ENCODE results near the gene HS3ST2. TPM values are rescaled to one million over a fixed set of nuclear protein-coding genes. Genes with fewer than 3 reads are reported as not detected.
A peak's percentile ranks its signal among the peaks of the same experiment; 100 is the strongest.
"Not testable (repeated sequence)": the region's sequence is repeated elsewhere in the genome, so short reads cannot be mapped to it uniquely, and the experiment has no call there.

Gene HS3ST2
- total RNA-seq, 1 experiment from 2014 or later = not detected

DNA sequence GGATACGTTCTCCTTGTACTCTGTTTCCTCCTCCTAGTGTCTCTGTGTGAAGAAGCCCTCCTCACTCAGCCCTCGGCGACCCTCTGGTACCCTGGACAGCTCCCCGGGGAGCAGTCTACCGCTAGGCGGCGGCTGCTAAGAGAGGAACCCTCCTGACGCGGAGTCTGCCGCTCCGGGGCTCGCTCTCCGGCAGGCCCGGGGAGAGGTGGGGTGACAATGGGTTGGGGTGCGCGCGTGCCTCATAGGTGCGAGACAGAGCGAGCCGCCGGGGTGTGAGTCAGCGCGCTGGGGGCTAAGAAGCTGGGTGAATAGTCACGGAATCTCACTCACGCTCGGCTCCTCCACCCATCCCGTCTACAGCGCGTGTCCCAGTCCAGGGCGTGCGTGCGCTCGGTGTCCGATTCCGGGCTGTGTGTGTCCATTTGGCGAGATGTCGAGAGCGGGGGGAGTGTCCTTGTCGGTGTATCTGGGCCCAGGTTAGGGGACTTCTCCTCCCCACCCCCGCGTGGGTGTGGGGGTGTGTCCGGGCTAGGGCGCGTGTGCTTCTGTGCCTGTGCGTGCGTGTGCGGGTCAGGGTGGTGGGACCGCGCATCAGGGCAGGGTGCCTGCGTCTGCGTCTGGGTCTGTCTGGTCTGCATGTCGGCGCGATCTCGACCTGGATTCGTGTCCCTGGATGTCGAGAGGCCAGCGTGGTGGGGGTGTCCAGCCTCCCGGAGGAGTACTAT lies 577 bp upstream of the HS3ST2 start:
- peak; percentile 71 for DNase-seq (ENCODE audit: low read depth)

DNA sequence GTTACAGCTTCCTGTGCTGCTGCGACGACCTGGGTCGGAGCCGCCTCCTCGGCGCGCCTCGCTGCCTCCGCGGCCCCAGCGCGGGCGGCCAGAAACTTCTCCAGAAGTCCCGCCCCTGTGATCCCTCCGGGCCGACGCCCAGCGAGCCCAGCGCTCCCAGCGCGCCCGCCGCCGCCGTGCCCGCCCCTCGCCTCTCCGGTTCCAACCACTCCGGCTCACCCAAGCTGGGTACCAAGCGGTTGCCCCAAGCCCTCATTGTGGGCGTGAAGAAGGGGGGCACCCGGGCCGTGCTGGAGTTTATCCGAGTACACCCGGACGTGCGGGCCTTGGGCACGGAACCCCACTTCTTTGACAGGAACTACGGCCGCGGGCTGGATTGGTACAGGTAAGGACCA lies 746 bp downstream of the HS3ST2 start:
- DNase-seq (ENCODE audit: low read depth) = peak; percentile 16

DNA sequence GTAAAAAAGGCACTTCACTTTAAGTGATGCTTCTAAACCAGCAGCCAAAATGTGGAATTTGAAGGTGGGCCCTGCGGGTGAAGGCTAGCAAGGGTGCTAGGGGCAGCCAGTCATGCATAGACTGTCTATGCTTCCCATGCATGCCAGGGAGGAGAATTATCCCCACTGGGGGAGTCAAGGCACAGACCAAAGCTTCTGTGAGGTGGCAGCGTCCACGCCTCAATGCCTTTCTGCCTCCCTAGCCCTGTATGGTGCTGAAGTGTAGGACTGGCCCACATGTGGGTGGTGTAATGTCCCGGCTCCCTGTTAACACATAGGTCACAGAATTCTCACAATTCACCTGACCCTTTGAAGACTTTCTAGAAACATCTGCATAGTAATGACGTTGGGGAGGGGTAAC lies 1.9 kb downstream of the HS3ST2 start:
- DNase-seq (ENCODE audit: low read depth) = no peak

DNA sequence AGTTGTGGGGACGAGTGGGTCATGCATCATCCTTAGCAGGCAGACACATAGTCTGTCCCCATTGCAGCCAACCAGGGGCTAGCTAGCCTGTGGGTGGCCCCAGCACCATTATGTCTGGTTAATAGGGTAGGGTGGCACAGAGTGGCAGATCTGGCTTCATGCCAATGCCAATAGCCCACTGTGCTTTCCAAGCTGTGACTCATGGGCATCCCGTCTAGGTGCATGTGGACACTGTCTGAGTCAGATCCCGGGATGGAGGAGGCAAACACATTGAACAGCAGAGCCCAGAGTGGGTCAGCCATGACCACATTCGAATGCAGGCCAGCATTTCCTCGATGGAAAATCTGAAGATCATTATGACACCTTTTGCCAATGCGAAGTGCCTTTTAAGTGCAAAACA lies 2.5 kb downstream of the HS3ST2 start:
- peak; percentile 75 for DNase-seq (ENCODE audit: low read depth)

DNA sequence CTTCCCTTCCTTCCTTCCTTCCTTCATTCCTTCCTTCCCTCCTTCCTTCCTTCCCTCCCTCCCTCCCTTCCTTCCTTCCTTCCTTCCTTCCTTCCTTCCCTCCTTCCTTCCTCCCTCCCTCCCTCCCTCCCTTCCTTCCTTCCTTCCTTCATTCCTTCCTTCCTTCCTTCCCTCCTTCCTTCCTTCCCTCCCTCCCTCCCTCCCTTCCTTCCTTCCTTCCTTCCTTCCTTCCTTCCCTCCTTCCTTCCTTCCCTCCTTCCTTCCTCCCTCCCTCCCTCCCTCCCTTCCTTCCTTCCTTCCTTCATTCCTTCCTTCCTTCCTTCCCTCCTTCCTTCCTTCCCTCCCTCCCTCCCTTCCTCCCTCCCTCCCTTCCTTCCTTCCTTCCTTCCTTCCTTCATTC lies 4.8 kb downstream of the HS3ST2 start:
- not testable (repeated sequence) for DNase-seq (ENCODE audit: low read depth)

DNA sequence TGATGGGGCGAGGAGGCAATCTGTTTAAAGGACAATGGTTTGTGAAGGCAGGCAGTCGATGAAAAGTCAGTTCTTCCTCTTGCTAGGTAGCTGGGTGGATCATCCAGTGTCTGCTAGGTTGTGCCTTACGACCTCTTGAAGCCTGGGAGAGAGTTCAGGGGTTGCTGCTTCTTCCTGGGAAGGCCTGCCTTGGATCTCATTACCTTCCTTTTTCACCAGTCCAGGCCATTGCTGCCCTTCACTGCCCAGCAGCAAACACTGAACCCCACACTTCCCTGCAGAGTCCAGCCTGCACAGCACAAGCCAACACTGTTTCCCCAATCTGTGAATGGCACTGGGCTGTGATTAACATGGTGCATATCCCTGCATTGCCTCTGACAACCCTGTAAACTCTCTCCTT lies 24.7 kb downstream of the HS3ST2 start:
- DNase-seq (ENCODE audit: low read depth) = no peak

DNA sequence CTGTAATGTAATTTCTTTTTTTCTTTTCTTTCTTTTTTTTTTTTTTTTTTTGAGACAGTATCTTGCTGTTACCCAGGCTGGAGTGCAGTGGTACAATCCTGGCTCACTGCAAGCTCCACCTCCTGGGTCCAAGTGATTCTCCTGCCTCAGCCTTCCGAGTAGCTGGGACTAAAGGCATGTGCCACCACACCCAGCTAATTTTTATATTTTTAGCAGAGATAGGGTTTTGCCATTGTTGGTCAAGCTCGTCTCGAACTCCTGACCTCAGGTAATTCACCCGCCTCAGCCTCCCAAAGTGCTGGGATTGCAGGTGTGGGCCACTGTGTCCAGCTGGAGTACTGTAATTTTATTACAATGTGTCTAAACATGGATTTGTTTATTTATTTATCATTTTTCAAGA lies 28.1 kb downstream of the HS3ST2 start:
- not testable (repeated sequence) for DNase-seq (ENCODE audit: low read depth)

DNA sequence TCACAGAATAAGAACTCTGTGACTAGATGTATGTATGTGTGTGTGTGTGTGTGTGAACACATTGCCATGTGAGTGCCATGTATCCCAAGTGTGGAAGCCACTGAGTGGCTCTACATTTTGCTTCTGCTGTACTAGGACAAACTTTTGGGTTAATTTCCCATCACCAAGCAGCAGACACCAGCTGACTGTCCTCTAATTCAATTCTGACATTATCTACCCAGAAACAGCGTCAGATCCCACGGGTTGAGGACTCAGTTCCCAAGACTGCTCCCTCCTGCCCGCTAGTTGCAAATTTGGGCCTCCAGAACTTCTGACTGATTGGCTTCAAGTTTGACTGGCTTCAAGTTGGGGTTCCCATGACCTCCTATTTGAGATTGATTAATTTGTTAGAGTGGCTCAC lies 29.2 kb downstream of the HS3ST2 start:
- DNase-seq (ENCODE audit: low read depth) = no peak

DNA sequence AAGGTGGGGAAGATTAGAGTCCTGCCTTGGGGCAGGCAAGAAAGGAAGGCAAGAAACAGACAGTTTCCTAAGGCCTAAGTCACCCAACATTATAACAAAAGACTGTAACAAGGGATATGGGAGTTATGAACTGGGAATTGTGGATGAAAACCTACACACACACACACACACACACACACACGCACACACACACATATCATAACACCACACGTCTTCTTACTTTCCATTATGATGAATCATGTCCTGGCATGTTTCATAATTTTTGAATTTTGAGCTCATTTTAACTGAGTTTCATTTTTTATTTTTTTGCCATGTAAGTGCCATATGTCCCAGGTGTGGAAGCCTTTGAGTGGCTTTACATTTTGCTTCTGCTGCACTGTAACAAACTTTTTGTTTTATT lies 29.9 kb downstream of the HS3ST2 start:
- no peak for DNase-seq (ENCODE audit: low read depth)

DNA sequence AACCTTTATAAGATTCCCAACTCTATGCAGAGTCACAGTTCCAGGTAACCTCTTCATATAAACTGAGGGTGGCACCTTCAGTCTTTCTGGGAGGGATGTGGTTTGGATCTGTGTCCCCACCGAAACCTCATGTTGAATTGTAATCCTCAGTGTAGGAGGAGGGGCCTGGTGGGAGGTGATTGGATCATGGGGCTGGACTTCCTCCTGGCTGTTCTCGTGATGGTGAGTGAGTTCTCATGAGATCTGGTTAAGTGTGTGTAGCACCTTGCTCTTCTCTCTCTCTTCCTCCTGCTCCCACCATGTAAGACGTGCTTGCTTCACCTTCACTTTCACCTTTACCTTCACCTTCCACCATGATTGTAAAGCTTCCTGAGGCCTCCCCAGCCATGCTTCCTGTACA lies 30.5 kb downstream of the HS3ST2 start:
- DNase-seq (ENCODE audit: low read depth) = no peak

DNA sequence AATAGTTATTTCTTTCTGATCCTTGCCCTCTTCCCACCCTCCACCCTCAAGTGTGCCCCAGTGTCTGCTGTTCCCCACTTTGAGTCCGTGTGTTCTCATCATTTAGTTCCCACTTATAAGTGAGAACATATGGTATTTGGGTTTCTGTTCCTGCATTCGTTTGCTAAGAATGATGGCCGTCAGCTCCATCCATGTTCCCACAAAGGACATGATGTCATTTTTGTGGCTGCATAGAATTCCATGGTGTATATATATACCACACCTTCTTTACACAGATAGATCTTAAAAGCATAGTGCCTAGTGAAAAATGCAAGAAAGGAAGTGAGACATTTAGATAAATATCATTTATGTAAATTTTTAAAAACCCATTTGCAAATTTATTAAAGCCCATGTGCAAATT lies 33.1 kb downstream of the HS3ST2 start:
- DNase-seq (ENCODE audit: low read depth) = no peak

DNA sequence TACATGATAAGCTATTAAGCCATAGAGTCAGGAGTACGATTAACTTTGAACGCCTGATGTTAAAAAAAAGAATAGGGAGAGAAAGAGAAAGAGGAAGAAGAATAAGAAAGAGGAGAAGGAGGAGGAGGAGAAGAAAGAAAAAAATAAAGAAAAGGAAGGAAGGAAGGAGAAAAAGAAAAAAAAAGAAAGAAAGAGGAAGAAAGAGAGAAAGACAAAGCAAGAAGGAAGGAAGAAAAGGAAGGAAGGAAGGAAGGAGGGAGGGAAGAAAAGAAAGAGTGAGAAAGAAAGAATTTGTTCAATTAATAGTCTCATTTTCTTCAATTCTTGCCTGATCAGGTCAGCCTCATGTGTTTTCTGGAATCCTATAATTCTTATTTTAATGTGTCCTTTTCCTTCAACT lies 33.7 kb downstream of the HS3ST2 start:
- DNase-seq (ENCODE audit: low read depth) = no peak

DNA sequence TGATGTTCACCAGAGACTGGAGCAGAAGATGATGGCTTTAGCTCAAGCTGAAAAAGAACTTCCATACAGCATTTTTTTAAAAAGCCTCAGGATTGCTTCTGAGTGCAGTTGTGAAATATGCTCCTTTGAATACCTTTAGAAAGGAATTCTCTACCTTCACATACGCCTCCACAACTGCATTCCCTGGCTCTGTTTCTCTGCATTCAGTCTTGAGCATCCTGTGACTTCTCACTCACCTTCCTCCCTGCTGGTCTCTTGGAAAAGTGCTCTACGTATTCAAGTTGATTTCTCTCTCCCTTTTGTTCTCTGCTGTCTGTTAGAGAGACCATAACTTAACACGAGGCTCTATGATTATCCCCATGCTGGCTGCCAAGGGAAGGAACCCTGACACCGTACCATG lies 34.5 kb downstream of the HS3ST2 start:
- no peak for DNase-seq (ENCODE audit: low read depth)

DNA sequence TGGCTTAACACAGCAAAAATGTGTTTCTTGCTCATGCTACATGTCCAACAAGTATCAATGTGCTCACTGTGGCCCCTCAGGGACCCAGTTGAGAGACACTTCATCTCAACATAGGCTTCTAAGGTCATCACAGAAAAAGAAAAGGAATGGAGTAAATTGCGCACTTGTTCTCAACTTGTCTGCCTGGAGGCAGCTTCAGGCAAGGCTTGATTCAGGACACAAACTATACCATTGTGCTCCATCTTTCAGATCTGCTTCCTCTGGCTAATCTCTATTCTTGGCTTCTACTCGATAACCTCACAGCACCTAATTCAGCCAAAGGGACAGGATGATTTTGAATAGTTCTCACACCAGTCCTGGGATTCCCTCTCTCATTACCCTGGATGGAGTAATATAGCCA lies 35.6 kb downstream of the HS3ST2 start:
- DNase-seq (ENCODE audit: low read depth) = no peak

DNA sequence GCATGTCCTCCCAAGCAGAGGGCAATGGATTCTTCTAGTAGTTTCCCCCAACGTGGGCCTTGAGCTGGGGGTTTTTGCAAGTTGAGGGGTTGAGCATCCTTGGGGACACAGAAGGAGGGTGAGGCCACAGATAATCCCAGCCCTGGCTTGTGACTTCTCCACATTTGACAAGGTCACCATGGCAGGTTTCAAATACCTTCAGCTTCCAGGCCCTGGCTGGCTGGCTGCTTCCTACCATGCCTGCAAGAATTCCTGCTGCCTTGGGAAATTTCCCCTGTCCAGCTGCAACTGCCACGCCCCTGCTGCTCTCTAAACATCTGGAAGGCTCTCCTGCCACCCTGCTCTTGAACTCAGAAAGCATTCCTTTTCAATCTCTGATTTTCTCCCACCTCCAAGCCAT lies 41.3 kb downstream of the HS3ST2 start:
- no peak for DNase-seq (ENCODE audit: low read depth)

DNA sequence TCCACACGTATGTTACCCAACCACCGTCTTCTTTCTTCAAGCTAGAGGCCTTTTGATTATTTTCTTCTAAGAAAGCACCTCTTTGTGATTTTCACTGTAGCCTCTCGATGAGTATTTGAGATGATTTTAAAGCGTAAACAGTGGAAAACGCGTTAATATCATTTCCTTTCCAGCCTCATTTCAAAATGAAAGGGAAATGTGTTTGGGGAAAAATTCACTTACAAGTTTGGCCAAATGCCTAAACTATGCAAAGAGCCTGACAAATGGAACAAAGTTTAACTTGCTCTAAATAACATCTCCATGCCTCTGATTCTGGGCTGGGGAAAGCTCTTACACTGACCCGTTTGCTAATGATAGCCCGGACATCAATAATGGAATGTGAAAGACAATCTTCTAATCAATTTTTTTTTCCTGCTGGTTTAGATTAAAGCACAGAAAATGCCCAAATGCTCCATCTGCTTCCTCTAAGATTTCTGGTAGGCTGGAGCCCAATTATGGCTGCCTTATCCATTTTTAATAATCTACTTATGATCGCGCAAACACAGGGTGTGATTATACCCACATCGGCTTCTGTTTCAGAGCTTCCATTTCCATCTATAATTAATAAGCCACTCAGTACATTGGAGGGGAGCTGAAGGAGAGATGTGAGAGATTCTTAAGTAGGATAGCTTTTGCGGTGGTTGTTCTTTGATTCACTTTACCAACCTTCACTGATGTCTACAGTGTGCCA lies 43.5 kb downstream of the HS3ST2 start:
- no peak for DNase-seq (ENCODE audit: low read depth)

DNA sequence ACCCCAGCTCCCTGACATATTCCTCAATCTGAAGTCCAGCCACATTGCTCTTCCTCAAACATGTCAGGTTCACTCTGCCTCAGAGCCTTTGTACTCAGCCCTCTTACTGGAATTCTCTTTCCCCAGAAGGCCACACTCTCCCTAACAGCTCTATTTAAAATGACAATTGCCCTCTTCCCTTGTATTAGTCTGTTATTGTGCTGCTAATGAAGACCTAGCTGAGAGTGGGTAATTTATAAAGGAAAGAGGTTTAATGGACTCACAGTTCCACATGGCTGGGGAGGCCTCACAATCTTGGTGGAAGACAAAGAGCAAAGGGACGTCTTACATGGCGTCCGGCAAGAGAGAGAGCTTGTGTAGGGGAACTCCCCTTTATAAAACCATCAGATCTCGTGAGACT lies 46.0 kb downstream of the HS3ST2 start:
- DNase-seq (ENCODE audit: low read depth) = no peak

DNA sequence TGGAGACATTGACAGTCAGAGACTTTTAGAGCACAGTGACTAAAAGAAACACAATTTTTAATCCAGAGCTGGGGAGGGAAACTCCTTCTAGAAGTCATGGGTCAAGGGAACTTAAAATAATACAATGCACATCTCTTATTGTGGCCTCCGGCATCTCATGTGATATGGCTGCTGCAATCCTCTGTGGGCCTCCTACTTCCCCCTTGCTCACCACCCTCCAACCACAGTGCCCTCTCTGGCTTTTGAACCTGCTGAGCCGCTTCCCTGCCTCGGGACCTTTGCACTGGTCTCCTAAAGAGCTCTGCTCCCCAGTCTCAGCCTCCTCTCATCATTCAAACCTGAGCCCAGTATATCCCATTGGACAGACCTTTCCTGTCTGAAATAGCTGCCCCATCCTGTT lies 47.6 kb downstream of the HS3ST2 start:
- no peak for DNase-seq (ENCODE audit: low read depth)

DNA sequence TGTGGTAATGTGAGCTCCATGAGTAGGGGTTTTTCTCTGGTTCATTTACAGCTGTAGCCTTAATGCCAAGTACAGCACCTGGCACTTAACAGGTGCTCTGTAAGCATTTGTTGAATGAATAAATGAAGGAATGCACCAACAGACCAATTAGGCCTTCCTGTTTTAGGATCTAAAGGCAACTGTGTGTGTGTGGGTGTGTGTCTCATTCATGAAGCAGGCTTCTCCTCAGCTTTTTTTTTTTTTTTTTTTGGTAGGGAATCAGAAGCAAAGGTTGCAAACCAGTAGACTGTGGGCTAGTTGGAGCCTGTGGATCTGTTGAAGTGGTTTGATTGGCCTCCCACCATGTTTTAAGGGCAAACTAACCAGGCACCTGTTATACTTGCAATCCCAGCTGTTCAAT lies 48.1 kb downstream of the HS3ST2 start:
- DNase-seq (ENCODE audit: low read depth) = no peak

DNA sequence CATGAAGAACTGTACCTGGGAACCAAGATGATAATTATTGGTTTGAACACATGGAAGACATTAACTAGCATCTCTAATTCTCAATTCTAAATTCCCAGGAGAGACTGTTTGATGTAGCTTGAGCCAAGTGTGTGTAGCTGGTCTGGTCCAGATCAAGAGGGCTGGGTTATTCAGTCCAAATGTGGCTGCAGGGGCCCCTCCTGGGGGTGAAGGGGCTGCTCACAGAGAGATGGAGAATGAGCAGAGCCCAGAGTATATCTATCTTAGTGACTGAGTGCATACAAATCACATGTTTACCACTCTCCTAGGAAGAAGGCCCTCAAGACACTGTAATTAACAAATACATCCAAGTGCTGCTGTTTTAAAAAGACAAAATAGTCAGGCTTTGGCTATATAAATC lies 50.4 kb downstream of the HS3ST2 start:
- no peak for DNase-seq (ENCODE audit: low read depth)

DNA sequence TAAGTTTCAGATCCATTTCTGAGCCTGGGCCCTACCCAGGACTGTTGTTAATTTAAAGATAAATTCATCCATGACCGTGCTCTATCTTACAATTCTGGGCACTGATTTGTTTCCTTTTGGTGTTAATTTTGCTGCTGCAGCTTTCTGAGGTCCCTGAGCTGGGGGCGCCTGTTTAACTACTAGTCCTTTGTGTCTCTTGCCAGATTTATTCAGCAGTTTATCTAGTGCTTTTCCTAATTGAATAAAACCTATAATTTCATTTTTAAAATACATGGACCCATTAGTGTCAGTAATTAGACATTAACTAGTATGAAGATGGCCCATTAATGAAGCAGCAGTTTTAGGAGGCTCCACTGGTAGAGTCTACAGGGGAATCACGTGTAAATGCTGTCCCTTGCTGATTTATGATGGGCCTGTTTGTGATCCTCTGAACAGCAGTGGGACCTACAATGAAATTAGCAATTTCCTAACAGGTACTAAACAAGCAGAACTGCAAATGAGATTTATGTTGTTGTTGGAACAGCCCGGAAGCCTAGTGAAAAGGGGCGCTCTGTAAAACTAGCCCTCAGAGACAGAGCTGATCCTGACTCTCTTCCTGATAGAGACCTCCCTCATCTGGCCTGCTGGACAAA lies 54.7 kb downstream of the HS3ST2 start:
- no peak for DNase-seq (ENCODE audit: low read depth)

DNA sequence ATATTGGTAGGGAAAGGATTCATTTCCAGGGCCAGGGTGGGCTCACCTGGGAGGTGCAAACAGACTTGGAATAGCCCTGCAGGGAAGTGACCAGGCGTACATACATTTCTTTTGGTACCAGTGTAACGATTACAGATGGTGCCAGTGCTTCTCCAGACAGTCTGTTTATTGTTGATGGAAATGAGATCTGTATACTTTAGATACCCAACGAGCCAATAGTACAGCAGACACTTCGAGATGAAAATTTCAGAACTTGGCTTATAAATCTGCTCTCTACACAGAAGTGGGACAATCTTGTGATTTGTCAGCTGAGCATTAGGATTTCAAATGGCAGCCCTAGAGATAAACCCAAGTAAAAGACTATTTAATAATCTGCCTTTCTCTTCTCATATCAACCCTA lies 57.9 kb downstream of the HS3ST2 start:
- no peak for DNase-seq (ENCODE audit: low read depth)

DNA sequence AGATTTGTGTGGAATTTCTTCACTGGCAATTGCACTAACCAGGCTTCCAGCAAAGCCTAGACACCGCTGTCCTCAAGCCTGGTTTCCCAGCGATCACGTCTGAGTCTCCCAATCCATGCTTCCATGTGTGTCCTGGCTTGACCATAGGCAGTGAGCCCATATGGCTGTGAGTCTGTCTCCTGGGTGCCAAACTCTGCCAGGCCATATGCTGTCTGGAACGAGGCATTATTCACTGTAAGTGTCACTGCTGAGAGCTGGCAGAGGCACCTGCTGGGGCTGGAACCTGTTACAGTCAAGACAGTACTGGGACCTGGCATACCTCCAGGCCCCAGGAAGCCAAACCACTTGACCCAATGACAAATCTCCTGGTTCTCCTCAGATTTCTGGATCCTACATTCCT lies 60.4 kb downstream of the HS3ST2 start:
- DNase-seq (ENCODE audit: low read depth) = peak; percentile 36

Data from Daoy (cell line).